ENCODE data around the gene NUAK1. TPM values are rescaled to one million over a fixed set of nuclear protein-coding genes. Genes with fewer than 3 reads are reported as not detected.
A peak's percentile ranks its signal among the peaks of the same experiment; 100 is the strongest.

NUAK1 gene
- total and polyA plus RNA-seq, 4 donors: 2.9 to 14.1 (median 9.2) TPM

DNA sequence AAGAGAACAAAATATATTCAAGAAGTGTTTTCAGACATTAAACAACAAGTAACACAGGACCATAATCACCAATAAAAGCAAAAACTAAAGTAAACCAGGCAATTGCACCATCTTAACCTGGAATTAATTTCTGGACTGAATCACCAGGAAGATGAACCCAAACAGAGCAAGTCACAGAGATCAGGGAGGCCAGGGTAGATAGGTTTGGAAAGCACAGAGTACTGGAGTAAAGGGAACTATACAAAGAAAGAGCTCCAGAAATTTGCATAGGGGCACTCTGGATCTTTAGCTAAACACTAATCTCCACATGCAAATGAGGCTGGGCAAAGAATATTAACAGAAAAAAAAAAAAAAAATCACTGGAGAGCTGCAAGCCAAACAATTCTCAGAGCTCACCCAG is 84.7 kb downstream of the NUAK1 start:
- Histone ChIP-seq H3K27me3 (ENCODE audit: control insufficient read depth in 3 of 3, insufficient read depth in 3 of 3, low read length in 2 of 3) (no peaks in the 10 kb centered on the region), H3K36me3 (ENCODE audit: control insufficient read depth in 4 of 4, insufficient read depth in 4 of 4, low read length in 4 of 4) (no peaks in the 10 kb centered on the region), H3K27ac (ENCODE audit: low read depth in 1 of 2, low read length in 1 of 2) (no peak overlapping the region), H3K4me3 (no peak overlapping the region), H3K9ac (ENCODE audit: insufficient read depth in 1 of 2, low read length in 2 of 2) (no peak overlapping the region), H3K9me3 (ENCODE audit: control insufficient read depth in 4 of 4, insufficient read depth in 3 of 4, low read length in 3 of 4) (no peaks in the 10 kb centered on the region), H3K4me1 (ENCODE audit: control insufficient read depth in 5 of 5, insufficient read depth in 5 of 5, low read length in 5 of 5) (peaks cover 0 to 3% (median 0%) of the 10 kb centered on the region in 5 donors)
- DNase-seq (no peak), ATAC-seq (ENCODE audit: insufficient read depth, low FRiP score) (no peak)
- TF ChIP-seq, protein P1, sequence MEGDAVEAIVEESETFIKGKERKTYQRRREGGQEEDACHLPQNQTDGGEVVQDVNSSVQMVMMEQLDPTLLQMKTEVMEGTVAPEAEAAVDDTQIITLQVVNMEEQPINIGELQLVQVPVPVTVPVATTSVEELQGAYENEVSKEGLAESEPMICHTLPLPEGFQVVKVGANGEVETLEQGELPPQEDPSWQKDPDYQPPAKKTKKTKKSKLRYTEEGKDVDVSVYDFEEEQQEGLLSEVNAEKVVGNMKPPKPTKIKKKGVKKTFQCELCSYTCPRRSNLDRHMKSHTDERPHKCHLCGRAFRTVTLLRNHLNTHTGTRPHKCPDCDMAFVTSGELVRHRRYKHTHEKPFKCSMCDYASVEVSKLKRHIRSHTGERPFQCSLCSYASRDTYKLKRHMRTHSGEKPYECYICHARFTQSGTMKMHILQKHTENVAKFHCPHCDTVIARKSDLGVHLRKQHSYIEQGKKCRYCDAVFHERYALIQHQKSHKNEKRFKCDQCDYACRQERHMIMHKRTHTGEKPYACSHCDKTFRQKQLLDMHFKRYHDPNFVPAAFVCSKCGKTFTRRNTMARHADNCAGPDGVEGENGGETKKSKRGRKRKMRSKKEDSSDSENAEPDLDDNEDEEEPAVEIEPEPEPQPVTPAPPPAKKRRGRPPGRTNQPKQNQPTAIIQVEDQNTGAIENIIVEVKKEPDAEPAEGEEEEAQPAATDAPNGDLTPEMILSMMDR (IDR thresholded peaks at IDR 0.05; ENCODE audit: control extremely low read depth, extremely low read depth): no peak

DNA sequence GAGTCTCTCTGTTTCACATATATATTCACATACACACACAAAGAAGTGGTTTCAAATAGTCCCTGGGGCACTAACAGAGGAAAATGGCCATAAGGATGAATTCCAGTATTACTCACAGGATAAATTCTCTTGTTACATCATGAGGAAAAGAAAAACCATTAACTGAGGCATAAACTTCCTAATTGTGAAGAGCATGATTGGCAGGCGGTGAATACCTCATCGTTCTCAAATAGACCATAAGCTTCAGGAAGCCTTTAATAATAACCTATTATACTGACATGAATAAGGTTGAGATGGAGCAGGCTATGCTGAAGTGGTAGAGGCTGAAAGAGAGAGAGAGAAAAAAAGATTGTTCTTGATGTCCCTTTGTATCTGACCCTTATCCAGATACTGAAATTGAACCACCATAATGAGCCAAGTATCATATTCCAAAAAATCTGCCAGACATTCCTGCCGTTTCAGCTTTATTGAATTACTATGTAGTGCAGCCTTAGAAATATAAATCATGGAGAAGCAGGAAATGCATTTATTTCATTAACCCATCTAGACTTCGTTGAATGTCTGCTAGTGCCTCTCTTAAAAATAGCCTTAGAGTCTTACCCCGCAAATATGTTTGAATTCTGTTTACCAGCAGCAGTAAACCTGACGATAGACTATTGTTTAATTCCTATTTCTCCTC is 86.8 kb downstream of the NUAK1 start:
- Histone ChIP-seq H3K9me3 (ENCODE audit: control insufficient read depth in 4 of 4, insufficient read depth in 3 of 4, low read length in 3 of 4) (peaks cover 0 to 2% (median 0%) of the 10 kb centered on the region in 4 donors), H3K36me3 (ENCODE audit: control insufficient read depth in 4 of 4, insufficient read depth in 4 of 4, low read length in 4 of 4) (no peaks in the 10 kb centered on the region), H3K27ac (ENCODE audit: low read depth in 1 of 2, low read length in 1 of 2) (no peak overlapping the region), H3K27me3 (ENCODE audit: control insufficient read depth in 3 of 3, insufficient read depth in 3 of 3, low read length in 2 of 3) (no peaks in the 10 kb centered on the region), H3K4me3 (no peak overlapping the region), H3K4me1 (ENCODE audit: control insufficient read depth in 5 of 5, insufficient read depth in 5 of 5, low read length in 5 of 5) (peaks cover 0 to 3% (median 0%) of the 10 kb centered on the region in 5 donors), H3K9ac (ENCODE audit: insufficient read depth in 1 of 2, low read length in 2 of 2) (no peak overlapping the region)
- 74 to 78% methylated on average over 6 of the region's 6 CpGs for WGBS, 2 donors
- DNase-seq: no peak
- TF ChIP-seq, protein P1 (IDR thresholded peaks at IDR 0.05; ENCODE audit: control extremely low read depth, extremely low read depth): no peak
- ATAC-seq (ENCODE audit: insufficient read depth, low FRiP score): no peak

DNA sequence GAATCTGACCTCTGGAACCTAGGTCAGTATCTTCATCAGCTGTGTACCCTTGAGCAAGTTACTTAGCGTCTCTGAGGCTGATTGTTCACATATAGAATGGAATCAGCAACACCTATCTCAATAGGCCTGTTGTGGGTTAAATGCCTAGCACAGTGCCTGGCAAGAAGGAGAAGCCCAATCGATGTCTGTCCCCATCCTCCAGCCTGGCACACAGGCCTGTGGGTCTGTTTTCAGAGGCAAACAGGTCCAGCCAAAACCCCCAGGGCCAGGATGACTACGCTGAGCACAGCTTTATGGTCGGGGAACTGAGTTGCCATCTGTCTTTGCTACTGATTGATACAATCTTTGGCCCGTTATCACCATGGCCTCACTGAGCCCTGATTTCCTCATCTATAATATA is 89.2 kb downstream of the NUAK1 start:
- Histone ChIP-seq H3K36me3 (ENCODE audit: control insufficient read depth in 4 of 4, insufficient read depth in 4 of 4, low read length in 4 of 4) (no peaks in the 10 kb centered on the region), H3K27me3 (ENCODE audit: control insufficient read depth in 3 of 3, insufficient read depth in 3 of 3, low read length in 2 of 3) (no peaks in the 10 kb centered on the region), H3K27ac (ENCODE audit: low read depth in 1 of 2, low read length in 1 of 2) (no peak overlapping the region), H3K9ac (ENCODE audit: insufficient read depth in 1 of 2, low read length in 2 of 2) (no peak overlapping the region), H3K9me3 (ENCODE audit: control insufficient read depth in 4 of 4, insufficient read depth in 3 of 4, low read length in 3 of 4) (peaks cover 0 to 2% (median 0%) of the 10 kb centered on the region in 4 donors), H3K4me1 (ENCODE audit: control insufficient read depth in 5 of 5, insufficient read depth in 5 of 5, low read length in 5 of 5) (peaks cover 0 to 6% (median 0%) of the 10 kb centered on the region in 5 donors), H3K4me3 (no peak overlapping the region)
- WGBS, 2 donors: 87 to 95% methylated on average over 5 of the region's 5 CpGs
- ATAC-seq (ENCODE audit: insufficient read depth, low FRiP score) (no peak), DNase-seq (no peak)
- TF ChIP-seq, protein P1 (IDR thresholded peaks at IDR 0.05; ENCODE audit: control extremely low read depth, extremely low read depth): no peak

DNA sequence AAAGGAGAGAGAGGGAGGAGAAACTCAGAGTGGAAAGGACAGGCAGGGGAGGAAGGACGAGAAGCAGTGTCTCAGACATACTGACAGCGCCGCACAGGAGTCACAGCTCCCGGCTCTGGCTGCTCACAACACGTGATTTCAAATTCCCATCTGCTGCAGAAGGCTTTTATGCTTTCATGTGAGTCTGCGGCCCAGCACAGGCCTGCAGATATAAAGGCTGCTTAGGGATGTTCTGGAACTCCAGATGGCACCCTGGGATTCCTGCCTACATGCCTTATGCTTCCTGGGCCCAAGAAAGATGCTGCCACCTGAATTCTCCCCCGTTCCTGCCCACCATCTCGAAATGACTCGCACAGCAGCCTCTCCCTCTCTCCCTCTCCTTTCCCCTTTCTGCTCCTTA is 89.6 kb downstream of the NUAK1 start:
- 89 to 94% methylated on average over 9 of the region's 9 CpGs for WGBS, 2 donors
- no peaks in the 10 kb centered on the region for H3K36me3 ChIP-seq (ENCODE audit: control insufficient read depth in 4 of 4, insufficient read depth in 4 of 4, low read length in 4 of 4)
- H3K9ac ChIP-seq (ENCODE audit: insufficient read depth in 1 of 2, low read length in 2 of 2): no peak overlapping the region
- DNase-seq (peak in 2 of 3 donors; percentile 15 to 57), ATAC-seq (ENCODE audit: insufficient read depth, low FRiP score) (no peak)
- H3K27ac ChIP-seq (ENCODE audit: low read depth in 1 of 2, low read length in 1 of 2): no peak overlapping the region
- TF ChIP-seq, protein P1 (IDR thresholded peaks at IDR 0.05; ENCODE audit: control extremely low read depth, extremely low read depth): no peak
- no peaks in the 10 kb centered on the region for H3K27me3 ChIP-seq (ENCODE audit: control insufficient read depth in 3 of 3, insufficient read depth in 3 of 3, low read length in 2 of 3)
- peaks cover 0 to 6% (median 0%) of the 10 kb centered on the region in 5 donors for H3K4me1 ChIP-seq (ENCODE audit: control insufficient read depth in 5 of 5, insufficient read depth in 5 of 5, low read length in 5 of 5)
- H3K9me3 ChIP-seq (ENCODE audit: control insufficient read depth in 4 of 4, insufficient read depth in 3 of 4, low read length in 3 of 4): peaks cover 0 to 2% (median 0%) of the 10 kb centered on the region in 4 donors
- no peak overlapping the region for H3K4me3 ChIP-seq
